Activated naive CD4-positive, alpha-beta T cell treated with anti-CD3 and anti-CD28 coated beads, Interleukin-2, amount 50 U/mL, for 24 hours (primary cell): ENCODE results near the gene TRAPPC4.
"Not testable (repeated sequence)": the region's sequence is repeated elsewhere in the genome, so short reads cannot be mapped to it uniquely, and the experiment has no call there.

Experiments used
- H3K27ac Mint-ChIP-seq: one replicate; pipeline ENCODE4 v1.8.0; 2021; ENCODE audit warnings: mild to moderate bottlenecking, mixed read lengths
- H3K27me3 Mint-ChIP-seq: one replicate; pipeline ENCODE4 v1.8.0; 2021; ENCODE audit warnings: mixed read lengths
- H3K36me3 Mint-ChIP-seq: one replicate; pipeline ENCODE4 v1.8.0; 2021; ENCODE audit warnings: mixed read lengths
- H3K4me1 Mint-ChIP-seq: one replicate; pipeline ENCODE4 v1.8.0; 2021; ENCODE audit warnings: mixed read lengths
- H3K4me3 Mint-ChIP-seq: one replicate; pipeline ENCODE4 v1.8.0; 2021; ENCODE audit warnings: mild to moderate bottlenecking, mixed read lengths
- H3K9me3 Mint-ChIP-seq: one replicate; pipeline ENCODE4 v1.8.0; 2021; ENCODE audit warnings: mixed read lengths

Gene TRAPPC4

DNA sequence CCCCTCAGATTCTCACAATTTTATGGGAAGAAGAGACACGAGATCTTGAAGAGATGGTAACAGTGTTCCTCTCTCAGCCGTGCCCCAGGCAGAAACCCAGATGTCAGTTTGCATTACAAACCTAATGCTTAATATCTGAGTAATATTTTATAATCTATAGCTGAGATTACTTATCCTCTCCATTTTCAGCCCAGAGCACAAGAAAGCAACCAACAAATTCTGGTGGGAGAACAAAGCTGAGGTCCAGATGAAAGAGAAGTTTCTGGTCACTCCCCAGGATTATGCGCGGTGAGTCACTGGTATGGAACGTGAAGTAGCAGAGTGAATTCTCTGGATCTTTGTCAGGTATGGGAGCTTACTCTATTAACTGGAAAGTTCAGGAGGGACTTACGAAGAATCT is 19.7 kb upstream of the TRAPPC4 start:
- peaks cover 32% of the 10 kb centered on the region for H3K4me1 Mint-ChIP-seq
- peaks cover 10% of the 10 kb centered on the region for H3K36me3 Mint-ChIP-seq
- H3K4me3 Mint-ChIP-seq, result peak overlapping the region; percentile 98
- H3K27ac Mint-ChIP-seq, result peak overlapping the region; percentile 100
- H3K27me3 Mint-ChIP-seq, result no peaks in the 10 kb centered on the region
- H3K9me3 Mint-ChIP-seq, result no peaks in the 10 kb centered on the region

DNA sequence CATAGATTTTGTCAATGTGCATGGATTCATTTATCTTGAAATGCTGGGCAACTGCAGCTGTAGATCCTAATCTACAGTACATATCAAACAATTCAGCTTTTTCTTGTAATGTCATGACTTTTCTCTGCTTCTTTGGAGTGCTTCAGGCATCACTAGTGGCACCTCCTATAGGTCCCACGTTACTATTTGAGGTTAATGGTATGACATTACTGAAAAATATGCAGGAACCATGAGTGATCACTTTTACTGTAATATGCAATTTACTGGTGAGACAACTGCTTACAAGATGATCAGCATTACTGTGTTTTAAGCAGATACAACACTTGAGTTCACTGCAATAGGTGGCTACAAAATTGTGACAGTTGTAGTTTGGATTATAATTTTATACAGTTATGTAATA is 17.7 kb upstream of the TRAPPC4 start:
- no peaks in the 10 kb centered on the region for H3K9me3 Mint-ChIP-seq
- peak overlapping the region; percentile 35 for H3K27ac Mint-ChIP-seq
- peaks cover 33% of the 10 kb centered on the region for H3K4me1 Mint-ChIP-seq
- H3K27me3 Mint-ChIP-seq, result no peaks in the 10 kb centered on the region
- peaks cover 10% of the 10 kb centered on the region for H3K36me3 Mint-ChIP-seq
- no peak overlapping the region for H3K4me3 Mint-ChIP-seq

DNA sequence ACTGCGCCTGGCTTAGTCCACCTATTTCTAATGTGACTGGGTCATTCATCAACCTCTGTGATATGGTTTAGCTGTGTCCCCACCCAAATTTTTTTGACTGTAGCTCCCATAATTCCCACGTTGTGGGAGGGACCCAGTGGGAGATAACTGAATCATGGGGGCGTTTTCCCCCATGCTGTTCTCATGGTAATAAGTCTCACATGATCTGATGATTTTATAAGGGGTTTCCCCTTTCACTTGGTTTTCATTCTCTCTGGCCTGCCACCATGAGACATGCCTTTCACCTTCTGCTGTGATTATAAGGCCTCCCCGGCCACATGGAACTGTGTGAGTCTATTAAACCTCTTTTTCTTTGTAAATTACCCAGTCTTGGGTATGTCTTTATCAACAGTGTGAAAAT is 11.9 kb upstream of the TRAPPC4 start:
- H3K9me3 Mint-ChIP-seq, result no peaks in the 10 kb centered on the region
- no peak overlapping the region for H3K4me3 Mint-ChIP-seq
- peak overlapping the region; percentile 51 for H3K27ac Mint-ChIP-seq
- peaks cover 10% of the 10 kb centered on the region for H3K4me1 Mint-ChIP-seq
- H3K27me3 Mint-ChIP-seq, result no peaks in the 10 kb centered on the region
- peaks cover 14% of the 10 kb centered on the region for H3K36me3 Mint-ChIP-seq

- no peaks in the 10 kb centered on the region for H3K9me3 Mint-ChIP-seq
- no peak overlapping the region for H3K27ac Mint-ChIP-seq
- no peak overlapping the region for H3K4me3 Mint-ChIP-seq
- peaks cover 31% of the 10 kb centered on the region for H3K36me3 Mint-ChIP-seq
- H3K27me3 Mint-ChIP-seq, result no peaks in the 10 kb centered on the region
- H3K4me1 Mint-ChIP-seq, result peaks cover 31% of the 10 kb centered on the region
These were observed 7.0 kb upstream of the TRAPPC4 start for GRCh38 chr11:119011476-119012053.

DNA sequence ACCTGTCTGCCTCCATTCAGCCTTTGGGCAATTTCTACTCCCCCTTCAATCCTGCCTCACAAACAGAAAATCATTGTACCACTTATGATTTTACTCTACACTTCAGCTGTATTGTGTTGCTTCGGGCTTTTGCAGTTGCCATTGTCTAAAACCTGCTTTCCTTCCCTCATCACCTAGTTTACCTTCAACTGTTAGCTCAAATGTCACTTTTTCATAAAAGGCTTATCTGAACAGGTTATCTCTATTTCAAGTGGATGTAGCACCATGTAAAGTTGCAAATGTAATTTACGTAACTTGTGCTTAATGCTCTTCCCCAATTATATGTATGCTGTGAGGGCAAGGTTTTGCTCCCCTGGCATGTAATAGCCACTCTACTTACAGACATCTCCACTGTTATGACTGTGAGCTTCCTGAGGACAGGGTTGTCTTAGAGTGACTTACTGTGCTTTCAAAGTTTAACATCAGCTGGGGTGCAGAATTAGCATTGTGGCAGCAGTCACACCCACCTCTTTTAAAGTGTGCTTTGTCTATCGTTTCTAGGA is 5.9 kb upstream of the TRAPPC4 start:
- Mint-ChIP-seq H3K4me3 (peak overlapping the region; percentile 12), H3K27me3 (no peaks in the 10 kb centered on the region), H3K36me3 (peaks cover 33% of the 10 kb centered on the region), H3K9me3 (no peaks in the 10 kb centered on the region), H3K27ac (peak overlapping the region; percentile 46), H3K4me1 (peaks cover 26% of the 10 kb centered on the region)

GRCh38 chr11:119014209-119014924 is 4.2 kb upstream of the TRAPPC4 start:
- Mint-ChIP-seq H3K4me1 (peaks cover 26% of the 10 kb centered on the region), H3K27ac (peak overlapping the region; percentile 85), H3K36me3 (peaks cover 35% of the 10 kb centered on the region), H3K4me3 (peak overlapping the region; percentile 73), H3K27me3 (no peaks in the 10 kb centered on the region), H3K9me3 (no peaks in the 10 kb centered on the region)

- peaks cover 32% of the 10 kb centered on the region for H3K4me1 Mint-ChIP-seq
- H3K9me3 Mint-ChIP-seq, result no peaks in the 10 kb centered on the region
- H3K36me3 Mint-ChIP-seq, result peaks cover 34% of the 10 kb centered on the region
- H3K4me3 Mint-ChIP-seq, result peak overlapping the region; percentile 100
- peak overlapping the region; percentile 100 for H3K27ac Mint-ChIP-seq
- H3K27me3 Mint-ChIP-seq, result no peaks in the 10 kb centered on the region
These were observed 3.4 kb upstream of the TRAPPC4 start for GRCh38 chr11:119015054-119015611.

DNA sequence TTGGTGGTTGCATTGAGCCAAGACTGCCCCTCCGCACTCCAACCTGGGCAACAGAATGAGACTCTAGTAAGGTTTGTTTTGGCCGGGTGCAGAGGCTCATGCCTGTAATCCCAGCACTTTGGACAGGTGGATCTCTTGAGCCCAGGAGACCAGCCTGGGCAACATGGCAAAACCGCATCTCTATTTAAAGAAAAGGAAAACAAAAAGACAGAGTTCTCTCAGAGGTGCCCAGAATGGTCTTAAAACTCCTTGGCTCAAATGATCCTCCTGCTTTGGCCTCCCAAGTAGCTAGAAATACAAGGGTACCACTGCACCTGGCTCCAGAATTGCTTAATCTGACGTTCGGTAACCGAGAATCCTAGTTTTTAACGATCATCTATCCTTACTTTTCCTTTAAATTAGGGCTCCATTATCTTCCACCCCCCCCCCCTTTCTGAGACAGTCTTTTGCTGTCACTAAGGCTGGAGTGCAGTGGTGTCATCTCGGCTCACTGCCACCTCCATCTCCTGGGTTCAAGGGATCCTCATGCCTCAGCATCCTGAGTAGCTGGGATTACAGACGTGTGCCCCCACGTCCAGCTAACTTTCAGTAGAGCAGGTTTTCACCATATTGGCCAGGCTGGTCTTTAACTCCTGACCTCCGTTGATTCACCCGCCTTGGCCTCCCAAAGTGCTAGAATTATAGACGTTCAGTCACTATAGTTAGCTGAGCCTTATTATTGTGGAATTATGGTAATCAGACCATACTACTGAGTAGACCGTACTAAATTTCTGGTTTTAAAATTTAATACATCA is 2.2 kb upstream of the TRAPPC4 start:
- no peaks in the 10 kb centered on the region for H3K27me3 Mint-ChIP-seq
- peak overlapping the region; percentile 100 for H3K27ac Mint-ChIP-seq
- H3K36me3 Mint-ChIP-seq, result peaks cover 34% of the 10 kb centered on the region
- H3K9me3 Mint-ChIP-seq, result no peaks in the 10 kb centered on the region
- peak overlapping the region; percentile 100 for H3K4me3 Mint-ChIP-seq
- H3K4me1 Mint-ChIP-seq, result peaks cover 41% of the 10 kb centered on the region

GRCh38 chr11:119017377-119017776 is 1.2 kb upstream of the TRAPPC4 start:
- peaks cover 36% of the 10 kb centered on the region for H3K36me3 Mint-ChIP-seq
- peak overlapping the region; percentile 100 for H3K27ac Mint-ChIP-seq
- peak overlapping the region; percentile 100 for H3K4me3 Mint-ChIP-seq
- peaks cover 48% of the 10 kb centered on the region for H3K4me1 Mint-ChIP-seq
- not testable (repeated sequence) for H3K27me3 Mint-ChIP-seq, H3K9me3 Mint-ChIP-seq

- peak overlapping the region; percentile 63 for H3K27ac Mint-ChIP-seq
- H3K9me3 Mint-ChIP-seq, result no peaks in the 10 kb centered on the region
- H3K4me3 Mint-ChIP-seq, result peak overlapping the region; percentile 100
- peaks cover 26% of the 10 kb centered on the region for H3K36me3 Mint-ChIP-seq
- H3K27me3 Mint-ChIP-seq, result no peaks in the 10 kb centered on the region
- H3K4me1 Mint-ChIP-seq, result peaks cover 55% of the 10 kb centered on the region
These were observed 1.4 kb downstream of the TRAPPC4 start for GRCh38 chr11:119019996-119020395.

DNA sequence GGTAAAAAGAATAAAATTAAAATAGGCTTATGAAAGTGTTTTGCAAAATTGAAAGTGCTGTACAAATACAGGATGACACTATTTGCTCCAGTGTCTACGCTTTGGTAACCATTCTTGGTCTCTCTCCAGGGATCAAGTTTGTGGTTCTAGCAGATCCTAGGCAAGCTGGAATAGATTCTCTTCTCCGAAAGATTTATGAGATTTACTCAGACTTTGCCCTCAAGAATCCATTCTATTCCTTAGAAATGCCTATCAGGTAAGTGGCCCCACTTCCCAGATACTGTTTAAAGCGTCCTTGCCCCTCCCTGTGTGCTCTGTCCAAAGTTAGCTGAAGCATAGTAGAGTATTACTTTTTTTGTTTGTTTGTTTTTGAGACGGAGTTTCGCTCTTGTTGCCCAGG is 3.1 kb downstream of the TRAPPC4 start:
- Mint-ChIP-seq H3K36me3 (peaks cover 19% of the 10 kb centered on the region), H3K4me3 (peak overlapping the region; percentile 57), H3K27me3 (no peaks in the 10 kb centered on the region), H3K4me1 (peaks cover 51% of the 10 kb centered on the region), H3K9me3 (no peaks in the 10 kb centered on the region), H3K27ac (peak overlapping the region; percentile 35)

- Mint-ChIP-seq H3K9me3 (no peaks in the 10 kb centered on the region), H3K4me1 (peaks cover 55% of the 10 kb centered on the region), H3K36me3 (peaks cover 6% of the 10 kb centered on the region), H3K4me3 (no peak overlapping the region), H3K27ac (no peak overlapping the region), H3K27me3 (no peaks in the 10 kb centered on the region)
These were observed 5.2 kb downstream of the TRAPPC4 start for GRCh38 chr11:119023741-119024140.

GRCh38 chr11:119024430-119025098 is 6.0 kb downstream of the TRAPPC4 start:
- Mint-ChIP-seq H3K4me3 (no peak overlapping the region), H3K9me3 (no peaks in the 10 kb centered on the region), H3K27me3 (no peaks in the 10 kb centered on the region), H3K27ac (peak overlapping the region; percentile 41), H3K4me1 (peaks cover 63% of the 10 kb centered on the region), H3K36me3 (peaks cover 6% of the 10 kb centered on the region)

DNA sequence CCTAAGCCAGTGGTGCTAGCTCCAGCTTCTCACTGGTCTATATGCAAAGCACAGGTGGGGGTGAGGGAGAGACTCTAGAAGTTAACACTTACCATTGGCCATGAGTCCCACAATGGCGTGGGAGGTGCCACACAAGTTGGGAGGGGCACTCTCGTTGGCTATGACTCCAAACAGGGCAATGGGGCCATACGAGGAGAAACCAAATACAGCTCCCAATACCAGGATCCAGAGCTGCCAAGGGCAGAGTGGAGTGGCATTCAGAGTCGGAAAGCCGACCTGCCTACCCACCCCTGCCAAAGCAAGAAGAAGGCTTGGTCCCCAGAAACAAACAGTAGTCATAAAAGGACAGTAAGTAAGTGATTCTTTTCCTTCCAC is 6.5 kb downstream of the TRAPPC4 start:
- Mint-ChIP-seq H3K36me3 (peaks cover 6% of the 10 kb centered on the region), H3K27ac (no peak overlapping the region), H3K4me3 (no peak overlapping the region)

GRCh38 chr11:119025541-119025940 is 7.0 kb downstream of the TRAPPC4 start:
- Mint-ChIP-seq H3K4me3 (no peak overlapping the region), H3K27ac (no peak overlapping the region), H3K4me1 (peaks cover 59% of the 10 kb centered on the region), H3K9me3 (no peaks in the 10 kb centered on the region), H3K36me3 (peaks cover 6% of the 10 kb centered on the region), H3K27me3 (no peaks in the 10 kb centered on the region)

More for the DNA sequence above, 6.5 kb downstream of the TRAPPC4 start:
- H3K9me3 Mint-ChIP-seq, result no peaks in the 10 kb centered on the region
- no peaks in the 10 kb centered on the region for H3K27me3 Mint-ChIP-seq
- peaks cover 63% of the 10 kb centered on the region for H3K4me1 Mint-ChIP-seq
